Eye (tissue), 1 donor: ENCODE results near the gene AK3.
"Not testable (repeated sequence)": the region's sequence is repeated elsewhere in the genome, so short reads cannot be mapped to it uniquely, and the experiment has no call there.

Source experiments
- DNase-seq: peaks from one replicate; pipeline ENCODE4 v3.0.0-alpha.2; 2015

Gene AK3

GRCh38 chr9:4662989-4663792 is 77.8 kb downstream of the AK3 start:
- peak; percentile 20 for DNase-seq

GRCh38 chr9:4662108-4662988 is 78.7 kb downstream of the AK3 start, which contains the start of gene PLPP6:
Gene PLPP6 (plus strand): TSS chr9:4662294. CDS start chr9:4662376, 82 bp downstream.
- peak; percentile 92 for DNase-seq

- no peak for DNase-seq
Measured at GRCh38 chr9:4661611-4662010, 79.4 kb downstream of the AK3 start.

- no peak for DNase-seq
Measured at GRCh38 chr9:4661165-4661564, 79.8 kb downstream of the AK3 start.

GRCh38 chr9:4660665-4661064 is 80.3 kb downstream of the AK3 start:
- DNase-seq, result not testable (repeated sequence)
